T-helper 22 cell (primary cell): ENCODE results near the gene EFNA2.
"Not testable (repeated sequence)": the region's sequence is repeated elsewhere in the genome, so short reads cannot be mapped to it uniquely, and the experiment has no call there.

Experiments
- DNase-seq: peaks from one replicate; pipeline ENCODE4 v3.0.0-alpha.2; 2020; ENCODE audit warnings: low read depth

Gene EFNA2

DNA sequence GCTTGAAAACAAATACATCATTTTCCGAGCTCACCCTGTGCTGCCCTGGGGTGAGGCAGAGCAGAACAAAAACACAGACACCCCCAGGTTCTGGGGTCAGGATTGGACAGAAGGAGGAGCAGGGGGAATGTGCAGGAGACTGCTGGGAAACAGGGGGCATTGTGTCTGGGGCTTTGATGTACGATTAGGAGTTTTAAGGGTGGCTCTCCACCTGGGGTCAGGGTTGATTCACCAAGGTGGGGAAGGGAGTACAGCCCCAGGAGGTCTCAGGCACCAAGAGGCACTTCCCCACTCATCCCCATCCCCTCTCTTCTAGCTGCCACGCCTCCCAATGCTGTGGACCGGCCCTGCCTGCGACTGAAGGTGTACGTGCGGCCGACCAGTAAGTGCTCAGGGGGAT, 12.6 kb downstream of the EFNA2 start:
- DNase-seq, result no peak

GRCh38 chr19:1299801-1300200, 14.1 kb downstream of the EFNA2 start:
- no peak for DNase-seq

- DNase-seq, result no peak
Measured at GRCh38 chr19:1300744-1301490, 15.2 kb downstream of the EFNA2 start.

DNA sequence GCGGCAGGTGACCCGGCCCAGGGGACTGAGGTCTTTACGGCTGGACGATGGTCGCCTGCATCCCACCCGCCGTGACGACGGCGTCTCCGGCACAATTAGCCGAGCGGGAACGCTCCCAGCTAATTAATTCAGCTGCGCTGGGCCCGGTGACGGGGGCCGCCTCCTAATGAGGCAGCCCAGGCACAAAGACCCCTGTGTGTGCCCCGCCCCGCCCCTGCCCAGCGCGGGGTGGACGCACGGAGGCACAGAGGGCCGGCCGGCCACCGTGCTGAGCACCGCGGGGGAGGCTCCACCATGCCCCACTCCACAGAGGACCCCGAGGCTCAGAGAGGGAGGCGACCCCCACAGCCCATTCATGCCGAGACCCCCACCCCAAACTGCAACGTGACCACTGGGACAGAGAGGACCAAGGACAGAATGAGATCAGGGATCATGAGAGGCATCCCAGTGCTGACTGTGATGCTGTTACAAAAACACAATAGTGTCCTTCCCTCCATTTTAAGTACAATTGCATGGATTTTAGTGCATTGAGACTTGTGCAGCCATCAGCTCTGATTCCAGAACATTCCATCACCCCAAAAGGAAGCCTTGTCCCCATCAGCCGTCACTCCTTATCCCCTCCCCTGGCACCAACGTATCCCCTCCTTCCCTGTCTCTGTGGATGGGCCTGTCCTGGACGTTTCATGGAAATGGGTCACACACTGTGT, 17.0 kb downstream of the EFNA2 start:
- no peak for DNase-seq

DNA sequence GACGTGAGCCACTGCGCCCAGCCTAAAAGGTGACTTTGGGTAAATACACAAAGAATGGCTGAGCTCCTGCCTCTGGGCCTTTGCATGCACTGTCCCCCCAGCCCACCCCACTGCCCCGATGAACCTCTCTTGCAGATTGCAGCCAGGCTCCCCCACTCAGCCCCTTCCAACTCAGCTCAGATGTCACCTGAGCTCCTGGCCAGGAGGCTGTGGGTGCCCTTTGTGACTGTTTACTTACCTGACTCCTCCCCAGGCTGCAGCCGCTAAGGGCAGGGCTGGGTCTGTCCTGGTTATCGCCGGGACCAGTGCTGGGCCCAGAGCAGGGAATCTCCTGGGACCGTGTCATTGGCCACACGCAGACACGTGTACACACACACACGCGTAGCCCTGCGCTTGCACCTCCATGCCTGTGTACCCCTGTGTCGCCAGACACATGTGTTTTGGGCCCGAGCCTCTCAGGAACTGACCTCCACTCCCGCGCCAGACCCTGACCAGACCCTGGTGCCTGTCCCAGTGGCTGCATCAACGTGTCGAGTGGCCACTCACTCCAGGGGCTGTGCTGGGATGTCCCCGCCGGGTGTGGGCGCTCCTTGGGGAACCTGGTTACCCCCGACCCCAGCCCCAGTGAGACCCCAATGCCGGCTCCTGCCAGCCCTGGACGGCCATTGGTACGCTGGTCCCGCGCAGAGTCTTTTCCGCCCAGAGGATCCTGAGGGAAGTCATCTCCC, 18.7 kb downstream of the EFNA2 start:
- DNase-seq, result no peak

- not testable (repeated sequence) for DNase-seq
Measured at GRCh38 chr19:1305354-1305753, 19.7 kb downstream of the EFNA2 start.

GRCh38 chr19:1307320-1307719, 21.6 kb downstream of the EFNA2 start:
- no peak for DNase-seq

DNA sequence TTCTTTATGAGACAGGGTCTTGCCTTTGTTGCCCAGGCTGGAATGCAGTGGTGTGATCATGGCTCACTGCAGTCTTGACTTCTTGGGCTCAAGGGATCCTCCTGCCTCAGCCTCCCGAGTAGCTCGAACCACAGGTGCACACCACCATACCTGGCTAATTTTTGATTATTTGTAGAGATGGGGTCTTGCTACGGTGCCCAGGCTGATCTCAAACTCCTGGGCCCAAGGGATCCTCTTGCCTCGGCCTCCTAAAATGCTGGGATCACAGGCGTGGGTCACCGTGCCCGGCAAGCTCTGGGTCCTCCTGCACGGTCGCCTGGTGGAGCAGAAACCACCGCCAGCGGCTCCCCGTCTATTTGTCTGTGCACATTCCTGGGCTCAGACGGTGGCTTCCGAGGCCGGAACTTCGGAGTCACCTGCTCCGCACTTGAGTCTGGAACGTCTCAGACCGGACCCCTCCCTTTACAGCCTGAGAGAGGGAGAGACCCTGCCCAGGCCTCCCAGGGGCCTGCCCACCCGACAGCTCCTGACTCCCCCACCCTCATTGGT, 22.2 kb downstream of the EFNA2 start:
- no peak for DNase-seq

GRCh38 chr19:1308718-1309117, 23.0 kb downstream of the EFNA2 start:
- no peak for DNase-seq

DNA sequence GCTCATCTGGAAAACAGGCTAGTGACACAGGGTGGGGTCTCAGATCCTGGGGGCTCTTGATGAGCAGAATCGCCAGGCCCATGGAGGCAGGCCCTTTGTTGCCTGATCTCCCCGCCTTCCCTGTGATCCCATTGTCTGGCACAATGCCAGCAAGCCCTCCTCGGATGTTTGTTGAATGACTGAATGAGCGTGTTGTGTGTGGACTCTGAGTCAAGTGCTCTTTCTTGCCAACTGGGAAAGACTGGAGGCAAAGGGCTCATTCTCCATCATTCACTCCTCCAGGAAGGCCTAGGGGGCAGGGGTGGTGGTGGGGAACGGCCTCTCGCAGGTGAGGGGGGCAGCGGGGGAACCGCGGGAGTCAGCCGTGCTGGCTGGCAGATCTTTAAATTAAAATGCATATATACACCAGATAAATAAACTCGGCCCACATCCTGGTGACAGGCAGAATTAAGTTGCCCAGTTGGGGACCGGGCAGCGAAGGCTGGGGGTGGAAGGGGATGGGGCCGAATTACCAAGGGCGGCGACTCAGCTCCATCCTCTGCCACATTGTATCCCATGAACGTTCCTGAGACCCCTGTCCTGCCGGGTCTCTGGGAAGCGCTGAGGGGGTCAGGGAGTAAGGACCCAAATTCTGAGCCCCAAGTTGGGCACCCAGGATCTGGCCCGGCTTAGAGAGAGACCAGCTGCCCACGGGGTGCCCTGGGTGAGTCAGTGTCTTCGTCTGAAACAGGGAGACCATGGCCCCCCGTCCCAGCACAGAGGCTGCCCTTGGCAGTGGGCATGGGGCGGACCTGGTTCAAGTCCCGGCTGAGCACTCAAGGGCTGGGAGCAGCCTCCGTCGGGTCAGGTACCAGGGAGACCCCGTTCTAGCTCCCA, 24.5 kb downstream of the EFNA2 start:
- no peak for DNase-seq

DNA sequence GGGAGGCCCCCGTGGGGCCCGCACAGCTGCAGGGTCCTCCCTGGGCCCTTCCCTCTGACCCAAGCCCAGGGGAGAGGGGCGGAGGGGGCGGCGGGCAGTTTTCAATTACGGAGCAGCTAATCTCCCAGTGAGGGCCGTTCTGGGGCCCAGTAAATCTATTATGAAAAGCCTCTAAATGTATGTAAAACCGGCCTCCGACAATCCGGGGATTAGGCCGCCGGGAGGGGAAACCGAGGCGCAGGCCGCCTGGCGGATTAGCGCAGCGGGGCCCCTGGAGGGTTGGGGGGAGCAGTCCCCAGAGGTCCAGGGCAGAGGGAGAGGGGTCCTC, 25.1 kb downstream of the EFNA2 start:
- no peak for DNase-seq

GRCh38 chr19:1311543-1312091, 25.9 kb downstream of the EFNA2 start:
- DNase-seq, result no peak

GRCh38 chr19:1312767-1313694, 27.4 kb downstream of the EFNA2 start:
- no peak for DNase-seq

DNA sequence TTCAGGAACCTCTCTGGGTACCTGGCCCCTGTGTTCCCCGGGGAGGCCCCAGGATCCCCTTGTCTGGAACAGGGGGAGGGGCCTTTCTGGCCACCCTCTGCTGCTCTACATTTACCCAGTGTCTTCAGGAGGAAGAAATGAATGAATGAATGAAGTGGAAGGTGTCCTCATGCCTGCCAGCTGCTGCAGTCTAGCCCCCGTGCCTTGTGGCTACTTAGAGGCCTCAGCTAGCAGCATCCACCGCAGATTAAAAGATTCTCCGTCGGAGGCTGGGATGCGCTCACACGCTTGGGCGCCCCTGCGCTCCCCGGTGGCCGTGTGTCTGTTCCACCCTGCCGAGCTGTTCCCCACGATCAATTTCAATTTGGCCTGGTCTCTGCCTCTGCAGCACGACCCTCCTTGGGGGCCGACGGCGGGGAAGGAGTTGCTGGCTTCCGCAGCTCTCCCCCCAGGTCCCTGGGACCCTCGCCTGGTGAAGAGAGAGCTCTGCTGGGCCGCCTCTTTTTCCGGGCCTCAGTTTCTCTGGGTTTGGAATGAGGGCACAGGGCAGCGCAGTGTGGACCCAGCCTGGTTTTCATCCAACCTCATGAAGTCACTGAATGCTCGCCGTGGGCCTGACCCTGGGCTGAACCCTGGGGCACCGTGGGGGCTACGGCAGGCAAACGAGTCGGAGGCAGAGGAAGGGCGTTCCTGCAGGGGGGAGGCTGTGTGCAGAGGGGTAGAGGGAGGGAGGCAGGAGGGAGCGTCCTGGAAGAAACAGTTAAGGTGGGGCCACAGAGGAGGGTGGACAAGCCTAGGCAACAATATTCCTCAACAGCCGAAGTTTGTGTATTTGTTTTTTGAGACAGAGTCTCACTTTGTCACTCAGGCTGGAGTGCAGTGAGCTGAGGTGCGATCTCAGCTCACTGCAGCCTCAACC, 28.3 kb downstream of the EFNA2 start:
- no peak for DNase-seq

DNA sequence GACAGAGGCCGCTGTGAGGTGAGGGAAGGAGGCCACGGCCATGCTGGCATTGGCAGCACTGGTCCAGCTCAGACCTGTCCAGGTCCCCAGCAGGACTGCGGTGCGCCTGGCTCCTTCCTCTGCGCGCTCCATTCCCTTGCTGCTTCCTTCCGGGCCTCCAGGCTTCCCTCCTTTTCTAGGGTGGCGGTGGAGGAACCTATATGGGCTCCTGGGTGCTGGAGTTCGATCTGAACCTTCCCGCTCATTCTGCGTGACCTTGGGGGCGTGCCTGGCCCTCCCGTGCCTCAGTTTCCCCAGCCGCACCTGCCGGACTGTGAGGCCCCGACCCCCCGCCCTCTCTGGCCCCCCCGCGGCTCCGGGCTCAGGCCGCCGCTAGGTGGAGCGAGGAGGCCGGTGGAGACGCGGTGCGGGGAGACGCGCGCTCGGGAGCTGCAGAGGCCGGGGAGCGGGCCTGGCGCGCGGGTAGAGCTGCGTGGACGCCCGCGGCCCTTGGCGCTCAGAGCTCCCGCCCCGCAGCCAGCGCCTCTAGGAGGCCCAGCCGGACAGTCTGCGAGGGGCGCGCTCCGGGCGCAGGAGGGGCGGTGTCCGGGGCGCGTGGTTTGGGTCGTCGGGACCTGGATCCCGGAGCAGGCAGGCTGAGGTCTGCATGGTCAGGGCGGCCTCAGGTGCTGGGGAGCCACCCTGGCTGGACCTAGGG, 29.9 kb downstream of the EFNA2 start:
- no peak for DNase-seq

GRCh38 chr19:1316466-1316865, 30.8 kb downstream of the EFNA2 start:
- DNase-seq, result no peak

- no peak for DNase-seq
Measured at GRCh38 chr19:1317274-1318003, 31.8 kb downstream of the EFNA2 start.
